Measurements from ENCODE around the gene KRT33A. TPM values are rescaled to one million over a fixed set of nuclear protein-coding genes. Genes with fewer than 3 reads are reported as not detected.
"Not testable (repeated sequence)": the region's sequence is repeated elsewhere in the genome, so short reads cannot be mapped to it uniquely, and the experiment has no call there.

Gene KRT33A
- total RNA-seq, 6 experiments from 2014 or later: not detected

DNA sequence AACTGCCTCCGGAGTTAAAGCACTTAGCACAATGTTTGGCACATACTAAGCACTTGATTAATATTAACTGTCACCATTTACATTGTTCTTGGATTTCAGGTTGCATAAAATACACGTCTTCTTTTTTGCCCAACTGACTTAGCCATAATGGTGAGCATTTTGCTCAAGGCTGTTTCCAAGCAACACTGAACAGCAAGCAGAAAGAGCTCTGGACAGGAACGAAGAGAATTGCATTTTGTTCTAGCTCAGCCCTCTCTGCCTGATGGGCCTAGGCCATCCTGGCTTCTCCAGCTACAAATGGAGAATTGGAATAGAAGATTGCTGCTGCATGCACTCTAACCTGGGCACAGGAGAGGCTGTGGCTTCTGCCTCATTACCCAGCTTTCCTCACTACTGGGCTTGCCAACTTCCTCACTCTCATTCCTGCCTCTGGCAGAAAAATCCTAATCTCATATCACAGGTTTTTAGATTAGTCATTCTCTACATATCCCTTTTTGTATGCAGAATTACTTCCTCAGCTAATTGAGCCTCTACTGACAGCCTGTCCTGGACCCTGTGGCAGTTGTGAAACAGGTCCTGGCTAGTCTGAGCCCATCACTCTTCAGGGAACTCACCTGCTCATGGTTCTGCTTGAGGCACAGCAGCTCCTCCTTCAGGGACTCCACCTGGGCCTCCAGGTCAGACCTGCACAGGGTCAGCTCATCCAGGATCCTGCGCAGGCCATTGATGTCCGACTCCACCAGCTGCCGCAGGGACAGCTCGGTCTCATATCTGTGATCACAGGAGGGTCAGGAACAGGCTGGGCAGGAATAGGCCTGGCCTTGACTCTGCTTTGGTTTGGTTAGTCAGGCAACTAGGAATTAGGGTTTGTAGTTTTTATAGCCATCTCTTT is 2.5 kb downstream of the KRT33A start:
- TF ChIP-seq, protein P1, sequence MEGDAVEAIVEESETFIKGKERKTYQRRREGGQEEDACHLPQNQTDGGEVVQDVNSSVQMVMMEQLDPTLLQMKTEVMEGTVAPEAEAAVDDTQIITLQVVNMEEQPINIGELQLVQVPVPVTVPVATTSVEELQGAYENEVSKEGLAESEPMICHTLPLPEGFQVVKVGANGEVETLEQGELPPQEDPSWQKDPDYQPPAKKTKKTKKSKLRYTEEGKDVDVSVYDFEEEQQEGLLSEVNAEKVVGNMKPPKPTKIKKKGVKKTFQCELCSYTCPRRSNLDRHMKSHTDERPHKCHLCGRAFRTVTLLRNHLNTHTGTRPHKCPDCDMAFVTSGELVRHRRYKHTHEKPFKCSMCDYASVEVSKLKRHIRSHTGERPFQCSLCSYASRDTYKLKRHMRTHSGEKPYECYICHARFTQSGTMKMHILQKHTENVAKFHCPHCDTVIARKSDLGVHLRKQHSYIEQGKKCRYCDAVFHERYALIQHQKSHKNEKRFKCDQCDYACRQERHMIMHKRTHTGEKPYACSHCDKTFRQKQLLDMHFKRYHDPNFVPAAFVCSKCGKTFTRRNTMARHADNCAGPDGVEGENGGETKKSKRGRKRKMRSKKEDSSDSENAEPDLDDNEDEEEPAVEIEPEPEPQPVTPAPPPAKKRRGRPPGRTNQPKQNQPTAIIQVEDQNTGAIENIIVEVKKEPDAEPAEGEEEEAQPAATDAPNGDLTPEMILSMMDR (IDR thresholded peaks at IDR 0.05): no peak

DNA sequence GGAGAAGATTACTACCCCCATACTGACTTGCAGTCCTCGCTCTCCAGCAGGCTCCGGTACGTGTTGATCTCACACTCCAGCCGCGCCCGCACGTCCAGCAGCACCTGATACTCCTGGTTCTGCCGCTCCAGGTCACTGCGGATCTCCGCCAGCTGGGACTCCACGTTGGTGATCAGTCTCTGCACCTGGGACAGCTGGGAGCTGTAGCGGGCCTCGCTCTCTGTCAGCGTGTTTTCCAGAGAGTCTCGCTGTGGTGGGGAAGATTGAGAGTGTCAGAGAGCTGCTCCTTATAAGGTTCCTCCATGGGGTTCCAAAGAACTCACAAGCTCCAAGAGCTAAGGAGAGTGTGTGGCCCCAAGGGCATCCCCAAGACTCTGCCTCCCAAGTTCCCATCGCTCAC is 4.2 kb downstream of the KRT33A start:
- H3K36me3 Mint-ChIP-seq (ENCODE audit: low read depth): peaks cover 18% of the 10 kb centered on the region
- not testable (repeated sequence) for H3K4me3 Mint-ChIP-seq; DNase-seq; H3K27ac Mint-ChIP-seq; H3K4me1 Mint-ChIP-seq (ENCODE audit: low read depth); H3K27me3 Mint-ChIP-seq (ENCODE audit: insufficient read depth)
- H3K9me3 Mint-ChIP-seq: peaks cover 13% of the 10 kb centered on the region

More for the DNA sequence above, 2.5 kb downstream of the KRT33A start:
- Mint-ChIP-seq H3K27ac (no peak overlapping the region), H3K4me3 (no peak overlapping the region), H3K4me1 (ENCODE audit: low read depth) (0 out of 2 replicates have a peak, but pooled peaks cover 5% of the 10 kb centered on the region), H3K9me3 (peaks cover 3% of the 10 kb centered on the region), H3K36me3 (ENCODE audit: low read depth) (peaks cover 4% of the 10 kb centered on the region), H3K27me3 (ENCODE audit: insufficient read depth) (peaks cover 8% of the 10 kb centered on the region; the same call in 1 of the 2 replicates)
- no peak for DNase-seq

DNA sequence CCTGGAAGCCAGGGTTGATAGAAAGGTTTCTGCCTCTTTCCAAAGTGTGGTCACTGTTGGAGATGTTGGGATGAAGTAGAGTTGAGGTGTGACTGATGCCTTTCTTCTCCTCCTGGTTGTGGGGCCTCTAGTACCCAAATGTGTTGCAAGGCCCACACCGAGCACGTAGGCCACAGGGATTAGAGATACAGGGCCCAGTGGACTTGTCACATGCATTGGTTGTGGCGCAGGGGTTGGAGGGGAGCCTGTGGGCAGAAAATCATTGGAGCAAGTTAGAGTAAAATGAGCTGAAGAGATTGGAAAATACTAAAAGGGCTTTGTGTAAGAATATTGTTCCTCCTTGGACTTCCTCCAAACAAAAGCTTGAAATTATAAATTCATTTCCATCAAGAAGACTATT is 4.6 kb downstream of the KRT33A start:
- H3K36me3 Mint-ChIP-seq (ENCODE audit: low read depth): peaks cover 18% of the 10 kb centered on the region
- H3K27me3 Mint-ChIP-seq (ENCODE audit: insufficient read depth): peaks cover 3% of the 10 kb centered on the region; the same call in 1 of the 2 replicates
- TF ChIP-seq, protein P1 (IDR thresholded peaks at IDR 0.05): no peak
- DNase-seq: no peak
- no peak overlapping the region for H3K27ac Mint-ChIP-seq
- no peak overlapping the region for H3K4me3 Mint-ChIP-seq
- H3K9me3 Mint-ChIP-seq: peaks cover 13% of the 10 kb centered on the region
- H3K4me1 Mint-ChIP-seq (ENCODE audit: low read depth): 0 out of 2 replicates have a peak, but pooled peaks cover 5% of the 10 kb centered on the region

DNA sequence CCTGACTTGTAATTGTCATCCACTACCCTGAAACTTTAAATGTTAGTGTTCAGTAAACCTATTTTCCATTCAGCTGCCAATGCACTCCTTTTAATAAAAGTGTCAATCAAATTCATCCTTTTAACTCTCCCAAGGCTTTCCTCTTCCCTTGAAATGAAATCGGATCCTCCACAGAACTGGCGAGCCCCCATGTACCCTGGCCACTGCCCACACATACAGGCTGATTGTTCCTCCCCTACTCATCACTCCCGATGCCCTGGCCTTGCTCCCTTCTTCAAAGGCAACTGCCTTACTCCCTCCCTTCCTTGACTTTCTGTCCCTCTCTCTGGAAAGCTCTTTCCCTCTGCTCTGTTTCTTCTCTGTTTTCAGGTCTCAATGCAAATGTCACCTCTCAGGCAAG is 7.6 kb downstream of the KRT33A start:
- H3K9me3 Mint-ChIP-seq: peaks cover 13% of the 10 kb centered on the region
- H3K27ac Mint-ChIP-seq: no peak overlapping the region
- H3K4me1 Mint-ChIP-seq (ENCODE audit: low read depth): peaks cover 22% of the 10 kb centered on the region
- DNase-seq: no peak
- no peak overlapping the region for H3K4me3 Mint-ChIP-seq
- peaks cover 5% of the 10 kb centered on the region; the same call in 1 of the 2 replicates for H3K27me3 Mint-ChIP-seq (ENCODE audit: insufficient read depth)
- peaks cover 18% of the 10 kb centered on the region for H3K36me3 Mint-ChIP-seq (ENCODE audit: low read depth)
- TF ChIP-seq, protein P1 (IDR thresholded peaks at IDR 0.05): no peak

DNA sequence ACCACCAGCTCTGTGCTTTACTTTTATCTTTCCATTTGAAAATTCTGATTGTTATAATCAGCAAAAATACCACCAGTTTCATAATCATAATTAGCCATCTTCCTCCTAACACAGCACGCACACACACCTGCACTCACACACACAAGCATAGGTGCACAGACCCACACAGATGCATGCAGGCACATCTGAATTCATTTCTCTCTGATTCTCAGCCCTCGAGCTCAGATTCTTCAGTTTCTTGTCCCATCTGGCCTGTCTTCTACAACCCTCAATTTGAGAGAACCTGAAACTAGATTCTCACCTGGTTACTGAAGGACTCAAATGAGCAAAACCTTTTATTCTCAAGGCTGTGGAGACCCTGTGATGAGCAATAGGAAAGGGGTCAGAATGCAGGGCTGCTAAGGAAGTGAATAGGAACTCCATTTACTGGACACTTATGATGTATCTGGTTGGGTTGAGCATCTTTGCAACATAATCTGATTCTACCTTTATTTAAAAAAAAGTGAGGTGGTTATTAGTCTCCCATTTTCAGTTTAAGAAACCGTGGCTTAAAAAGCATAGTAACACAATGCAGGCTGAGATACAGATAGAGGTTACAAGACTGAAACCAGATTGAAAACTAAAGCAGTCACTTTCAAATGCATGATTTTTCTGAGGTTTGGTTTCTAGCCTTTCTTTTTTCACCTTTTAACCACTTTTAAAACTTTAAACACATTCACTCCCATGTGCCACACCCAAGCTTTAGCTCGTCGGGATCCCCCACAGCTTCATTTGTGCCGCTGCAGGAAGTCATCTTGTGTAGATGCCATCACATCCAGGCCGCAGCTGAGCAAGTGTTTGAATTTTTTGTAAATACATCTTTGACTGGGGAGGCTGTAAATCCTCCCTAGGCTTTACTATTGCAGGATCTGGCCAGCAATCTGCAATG is 9.4 kb downstream of the KRT33A start:
- no peak overlapping the region for H3K27ac Mint-ChIP-seq
- H3K9me3 Mint-ChIP-seq: peaks cover 13% of the 10 kb centered on the region
- H3K36me3 Mint-ChIP-seq (ENCODE audit: low read depth): peaks cover 18% of the 10 kb centered on the region
- no peak overlapping the region for H3K4me3 Mint-ChIP-seq
- peaks cover 5% of the 10 kb centered on the region; the same call in 1 of the 2 replicates for H3K27me3 Mint-ChIP-seq (ENCODE audit: insufficient read depth)
- TF ChIP-seq, protein P1 (IDR thresholded peaks at IDR 0.05): no peak
- DNase-seq: no peak
- H3K4me1 Mint-ChIP-seq (ENCODE audit: low read depth): peaks cover 22% of the 10 kb centered on the region
